ENCODE data around the gene CTIF.

- TF ChIP-seq HNF4A (conservative IDR thresholded peaks at IDR 0.05): no peak
- TF ChIP-seq GABPA (IDR thresholded peaks at IDR 0.05 in 1 of 2, conservative IDR thresholded peaks at IDR 0.05 in 1 of 2): no peak
- no peak for TF ChIP-seq CTCF (IDR thresholded peaks at IDR 0.05; ENCODE audit: low read depth, low read length, missing input control)
- TF ChIP-seq, protein P1, sequence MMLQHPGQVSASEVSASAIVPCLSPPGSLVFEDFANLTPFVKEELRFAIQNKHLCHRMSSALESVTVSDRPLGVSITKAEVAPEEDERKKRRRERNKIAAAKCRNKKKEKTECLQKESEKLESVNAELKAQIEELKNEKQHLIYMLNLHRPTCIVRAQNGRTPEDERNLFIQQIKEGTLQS (IDR thresholded peaks at IDR 0.05): no peak
- TF ChIP-seq REST (IDR thresholded peaks at IDR 0.05): no peak
- no peak for TF ChIP-seq RXRA (IDR thresholded peaks at IDR 0.05)
Observed at GRCh38 chr18:48723016-48723415, 184.2 kb downstream of the CTIF start.

Measured in liver (tissue), 3 donors.